SK-N-SH treated with all-trans-retinoic acid at 6 μM for 48 hours (cell line): ENCODE measurements around the gene ZMYM2.

Source experiments
- ISL1 ChIP-seq: fragments of 250-450 bp; sonication (Bioruptor Pico); IDR thresholded peaks from 2 replicates; pipeline ENCODE4 v2.1.2; 2022; ENCODE audit warnings: mild to moderate bottlenecking, moderate library complexity
- SNAI2 ChIP-seq: fragments of 250-450 bp; sonication (Bioruptor Pico); IDR thresholded peaks from 2 replicates; pipeline ENCODE4 v1.5.0; 2020; ENCODE audit warnings: mild to moderate bottlenecking, moderate library complexity
- ZNF8 ChIP-seq: fragments of 450-650 bp; formaldehyde crosslinking; IDR thresholded peaks from 2 replicates; pipeline ENCODE4 v1.5.0; 2020; ENCODE audit warnings: mild to moderate bottlenecking, moderate library complexity
- TF ChIP-seq, protein P1 (sequence below): fragments of 250-450 bp; sonication (Bioruptor Pico); IDR thresholded peaks from 2 replicates; pipeline ENCODE4 v1.8.0; 2020; ENCODE audit warnings: mild to moderate bottlenecking, moderate library complexity, borderline replicate concordance

DNA sequence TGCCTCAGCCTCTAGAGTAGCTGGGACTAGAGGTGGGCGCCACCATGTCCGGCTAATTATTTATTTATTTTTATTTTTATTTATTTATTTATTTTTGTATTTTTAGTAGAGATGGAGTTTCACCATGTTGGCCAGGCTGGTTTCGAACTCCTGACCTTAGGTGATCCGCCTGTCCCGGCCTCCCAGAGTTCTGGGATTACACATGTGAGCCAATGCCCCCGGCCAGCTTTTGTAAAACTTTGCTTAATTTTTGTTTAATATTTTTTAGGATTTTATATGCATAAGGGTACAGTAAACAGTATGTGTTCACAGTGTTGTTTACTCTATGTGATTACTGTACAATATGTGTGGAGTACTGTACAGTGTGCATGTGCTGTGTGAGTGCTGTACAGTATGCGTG lies 98.7 kb downstream of the ZMYM2 start:
- TF ChIP-seq ISL1 (no peak), SNAI2 (CRISPR knock-in tag) (no peak), ZNF8 (CRISPR knock-in tag) (no peak)
- TF ChIP-seq, protein P1, sequence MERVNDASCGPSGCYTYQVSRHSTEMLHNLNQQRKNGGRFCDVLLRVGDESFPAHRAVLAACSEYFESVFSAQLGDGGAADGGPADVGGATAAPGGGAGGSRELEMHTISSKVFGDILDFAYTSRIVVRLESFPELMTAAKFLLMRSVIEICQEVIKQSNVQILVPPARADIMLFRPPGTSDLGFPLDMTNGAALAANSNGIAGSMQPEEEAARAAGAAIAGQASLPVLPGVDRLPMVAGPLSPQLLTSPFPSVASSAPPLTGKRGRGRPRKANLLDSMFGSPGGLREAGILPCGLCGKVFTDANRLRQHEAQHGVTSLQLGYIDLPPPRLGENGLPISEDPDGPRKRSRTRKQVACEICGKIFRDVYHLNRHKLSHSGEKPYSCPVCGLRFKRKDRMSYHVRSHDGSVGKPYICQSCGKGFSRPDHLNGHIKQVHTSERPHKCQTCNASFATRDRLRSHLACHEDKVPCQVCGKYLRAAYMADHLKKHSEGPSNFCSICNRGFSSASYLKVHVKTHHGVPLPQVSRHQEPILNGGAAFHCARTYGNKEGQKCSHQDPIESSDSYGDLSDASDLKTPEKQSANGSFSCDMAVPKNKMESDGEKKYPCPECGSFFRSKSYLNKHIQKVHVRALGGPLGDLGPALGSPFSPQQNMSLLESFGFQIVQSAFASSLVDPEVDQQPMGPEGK (CRISPR knock-in tag): no peak
